OCI-LY1 (cell line): ENCODE measurements around the gene HDAC8.

Experiments
- H2AFZ ChIP-seq: fragments of 200-600 bp; sonication (generic), shearing (Covaris generic); 2 replicates; pipeline ENCODE4 v1.6.0; 2014; ENCODE audit warnings: antibody characterized with exemption, mild to moderate bottlenecking, low read length
- H3F3A ChIP-seq: fragments of 200-600 bp; sonication (generic), shearing (Covaris generic); 2 replicates; pipeline ENCODE4 v1.6.0; 2014; ENCODE audit warnings: mild to moderate bottlenecking, antibody characterized with exemption, low read length, moderate library complexity; ENCODE audit not compliant: insufficient read depth
- H3K27ac ChIP-seq: fragments of 200-600 bp; sonication (generic); 2 replicates; pipeline ENCODE4 v1.5.1; 2014; ENCODE audit warnings: low read length, mixed run types, mild to moderate bottlenecking, low read depth; ENCODE audit not compliant: poor library complexity, severe bottlenecking
- H3K27me3 ChIP-seq: fragments of 200-600 bp; sonication (generic); 2 replicates; pipeline ENCODE4 v1.6.0; 2014; ENCODE audit warnings: antibody characterized with exemption, mild to moderate bottlenecking, low read length, moderate library complexity; ENCODE audit not compliant: insufficient read depth
- H3K36me3 ChIP-seq: fragments of 200-600 bp; sonication (generic); 2 replicates; pipeline ENCODE4 v1.6.1; 2014; ENCODE audit warnings: mild to moderate bottlenecking, antibody characterized with exemption, low read length, moderate library complexity, mixed read lengths; ENCODE audit not compliant: insufficient read depth
- H3K4me1 ChIP-seq: fragments of 200-600 bp; sonication (generic); 2 replicates; pipeline ENCODE4 v1.5.1; 2014; ENCODE audit warnings: mild to moderate bottlenecking, low read length, moderate library complexity; ENCODE audit not compliant: insufficient read depth, severe bottlenecking
- H3K4me2 ChIP-seq: fragments of 200-600 bp; sonication (generic), shearing (Covaris generic); 2 replicates; pipeline ENCODE4 v1.6.1; 2014; ENCODE audit warnings: low read length
- H3K4me3 ChIP-seq: fragments of 200-600 bp; sonication (generic); 2 replicates; pipeline ENCODE4 v1.5.1; 2014; ENCODE audit warnings: low read length, low read depth, mild to moderate bottlenecking, mixed read lengths; ENCODE audit not compliant: poor library complexity, severe bottlenecking
- H3K79me2 ChIP-seq: fragments of 200-600 bp; shearing (Covaris generic); 2 replicates; pipeline ENCODE4 v1.6.1; 2016; ENCODE audit warnings: mixed run types, low read length, mixed read lengths; ENCODE audit not compliant: insufficient read depth
- H3K9ac ChIP-seq: fragments of 200-600 bp; sonication (generic), shearing (Covaris generic); 2 replicates; pipeline ENCODE4 v1.6.1; 2014; ENCODE audit warnings: mild to moderate bottlenecking, low read length, mixed read lengths
- H3K9me2 ChIP-seq: fragments of 200-600 bp; sonication (generic), shearing (Covaris generic); 2 replicates; pipeline ENCODE4 v1.6.1; 2014; ENCODE audit warnings: low read depth, mild to moderate bottlenecking, low read length, mixed read lengths
- H3K9me3 ChIP-seq: fragments of 200-600 bp; shearing (Covaris generic); 2 replicates; pipeline ENCODE4 v1.6.1; 2014; ENCODE audit warnings: low read length, mixed read lengths
- H4K20me1 ChIP-seq: fragments of 200-600 bp; sonication (generic), shearing (Covaris generic); 2 replicates; pipeline ENCODE4 v1.6.0; 2016; ENCODE audit warnings: mild to moderate bottlenecking, low read length; ENCODE audit not compliant: insufficient read depth
- EZH2 ChIP-seq: fragments of 200-600 bp; sonication (generic), shearing (Covaris generic); IDR thresholded peaks from 2 replicates; pipeline ENCODE4 v1.8.0; 2017; ENCODE audit warnings: borderline replicate concordance, mixed run types, mild to moderate bottlenecking, antibody characterized with exemption, low read length, moderate library complexity, mixed read lengths
- TF ChIP-seq, protein P1 (sequence below): fragments of 200-600 bp; sonication (generic), shearing (Covaris generic); IDR thresholded peaks from 2 replicates; pipeline ENCODE4 v1.5.1; 2017; ENCODE audit warnings: mild to moderate bottlenecking, antibody characterized with exemption, low read length, moderate library complexity, mixed read lengths

HDAC8 gene

GRCh38 chrX:72376124-72376523 is 196.5 kb downstream of the HDAC8 start:
- H3K27me3 ChIP-seq, result no peaks in the 10 kb centered on the region
- H3K27ac ChIP-seq, result no peak overlapping the region
- H3K4me1 ChIP-seq, result no peaks in the 10 kb centered on the region
- H3K9ac ChIP-seq, result no peak overlapping the region
- no peaks in the 10 kb centered on the region for H3F3A ChIP-seq
- H3K9me2 ChIP-seq, result no peaks in the 10 kb centered on the region
- no peaks in the 10 kb centered on the region for H3K9me3 ChIP-seq
- H3K4me2 ChIP-seq, result no peak overlapping the region
- no peaks in the 10 kb centered on the region for H4K20me1 ChIP-seq
- TF ChIP-seq EZH2, result no peak
- TF ChIP-seq, protein P1, sequence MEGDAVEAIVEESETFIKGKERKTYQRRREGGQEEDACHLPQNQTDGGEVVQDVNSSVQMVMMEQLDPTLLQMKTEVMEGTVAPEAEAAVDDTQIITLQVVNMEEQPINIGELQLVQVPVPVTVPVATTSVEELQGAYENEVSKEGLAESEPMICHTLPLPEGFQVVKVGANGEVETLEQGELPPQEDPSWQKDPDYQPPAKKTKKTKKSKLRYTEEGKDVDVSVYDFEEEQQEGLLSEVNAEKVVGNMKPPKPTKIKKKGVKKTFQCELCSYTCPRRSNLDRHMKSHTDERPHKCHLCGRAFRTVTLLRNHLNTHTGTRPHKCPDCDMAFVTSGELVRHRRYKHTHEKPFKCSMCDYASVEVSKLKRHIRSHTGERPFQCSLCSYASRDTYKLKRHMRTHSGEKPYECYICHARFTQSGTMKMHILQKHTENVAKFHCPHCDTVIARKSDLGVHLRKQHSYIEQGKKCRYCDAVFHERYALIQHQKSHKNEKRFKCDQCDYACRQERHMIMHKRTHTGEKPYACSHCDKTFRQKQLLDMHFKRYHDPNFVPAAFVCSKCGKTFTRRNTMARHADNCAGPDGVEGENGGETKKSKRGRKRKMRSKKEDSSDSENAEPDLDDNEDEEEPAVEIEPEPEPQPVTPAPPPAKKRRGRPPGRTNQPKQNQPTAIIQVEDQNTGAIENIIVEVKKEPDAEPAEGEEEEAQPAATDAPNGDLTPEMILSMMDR, result no peak
- H2AFZ ChIP-seq, result no peak overlapping the region
- no peaks in the 10 kb centered on the region for H3K79me2 ChIP-seq
- H3K36me3 ChIP-seq, result no peaks in the 10 kb centered on the region
- H3K4me3 ChIP-seq, result no peak overlapping the region

GRCh38 chrX:72373136-72373535 is 199.5 kb downstream of the HDAC8 start:
- no peak overlapping the region for H2AFZ ChIP-seq
- H3K9ac ChIP-seq, result no peak overlapping the region
- H3K4me2 ChIP-seq, result no peak overlapping the region
- TF ChIP-seq, protein P1, result no peak
- TF ChIP-seq EZH2, result no peak
- H3K9me3 ChIP-seq, result no peaks in the 10 kb centered on the region
- H3K79me2 ChIP-seq, result no peaks in the 10 kb centered on the region
- H3K9me2 ChIP-seq, result no peaks in the 10 kb centered on the region
- no peak overlapping the region for H3K4me3 ChIP-seq
- no peaks in the 10 kb centered on the region for H3K4me1 ChIP-seq
- no peaks in the 10 kb centered on the region for H3K27me3 ChIP-seq
- no peaks in the 10 kb centered on the region for H3F3A ChIP-seq
- no peak overlapping the region for H3K27ac ChIP-seq
- no peaks in the 10 kb centered on the region for H4K20me1 ChIP-seq
- H3K36me3 ChIP-seq, result no peaks in the 10 kb centered on the region

- Histone ChIP-seq H3K27ac (no peak overlapping the region), H3K36me3 (no peaks in the 10 kb centered on the region), H3K79me2 (no peaks in the 10 kb centered on the region), H2AFZ (no peak overlapping the region), H3K4me2 (no peak overlapping the region), H3K9ac (no peak overlapping the region), H3K9me2 (no peaks in the 10 kb centered on the region), H4K20me1 (no peaks in the 10 kb centered on the region), H3K4me1 (no peaks in the 10 kb centered on the region), H3F3A (no peaks in the 10 kb centered on the region), H3K9me3 (no peaks in the 10 kb centered on the region), H3K4me3 (no peak overlapping the region), H3K27me3 (no peaks in the 10 kb centered on the region)
- TF ChIP-seq, protein P1, result no peak
- TF ChIP-seq EZH2, result no peak
These were observed 199.9 kb downstream of the HDAC8 start for GRCh38 chrX:72372735-72373134.
